Measurements from ENCODE around the gene TAF11L4.
"Not testable (repeated sequence)": the region's sequence is repeated elsewhere in the genome, so short reads cannot be mapped to it uniquely, and the experiment has no call there.

DNA sequence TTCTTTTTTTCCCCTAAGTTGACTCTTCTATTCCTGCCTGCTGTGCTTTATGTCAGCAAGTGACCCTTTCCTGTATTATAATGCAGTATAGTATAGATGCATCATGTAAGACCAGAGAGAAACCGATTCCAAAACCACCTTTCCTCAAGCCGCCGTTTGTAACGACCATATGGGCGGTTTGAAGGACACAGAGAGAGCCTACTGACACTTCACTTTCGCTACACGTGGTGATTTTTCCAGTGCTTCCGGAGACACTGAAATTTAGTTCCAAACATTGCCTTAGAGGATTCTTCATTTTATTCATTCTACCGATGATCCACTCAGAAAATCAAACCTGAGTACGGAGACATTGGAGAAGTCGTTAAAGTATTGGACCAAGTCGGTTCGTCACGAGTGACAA, 2.1 kb upstream of the TAF11L4 start:
- TF ChIP-seq POLR2A, POLR2AphosphoS5 (IDR thresholded peaks at IDR 0.05): not testable (repeated sequence)
